Prostate gland (tissue), 2 donors: Measurements from ENCODE around the gene FARP1. TPM values are rescaled to one million over a fixed set of nuclear protein-coding genes. Genes with fewer than 3 reads are reported as not detected.

Source experiments
- DNase-seq: peaks from one replicate; pipeline ENCODE4 v3.0.0-alpha.2; 2019; ENCODE audit warnings: low spot score
- H3K27ac ChIP-seq, 2 donors: fragments of 200-600 bp; sonication (generic); 2 replicates each; pipeline ENCODE4 v1.5.1; 2017 to 2019
- H3K27me3 ChIP-seq: fragments of 200-600 bp; sonication (generic); replicated peaks from 2 replicates; pipeline ENCODE4 v1.5.1; 2019; ENCODE audit not compliant: insufficient read depth
- H3K36me3 ChIP-seq, 2 donors: fragments of 200-600 bp; sonication (generic); 1 replicate in 1 of 2; 2 replicates in 1 of 2; pipeline versions ENCODE4 v1.5.1 to v1.8.1; 2017 to 2019
- H3K4me1 ChIP-seq: fragments of 200-600 bp; sonication (generic); replicated peaks from 2 replicates; pipeline ENCODE4 v1.5.1; 2019
- H3K4me3 ChIP-seq, 2 donors: fragments of 200-600 bp; sonication (generic); 2 replicates each; pipeline ENCODE4 v1.5.1; 2017 to 2019
- H3K9me3 ChIP-seq: fragments of 200-600 bp; sonication (generic); 2 replicates; pipeline ENCODE4 v1.5.1; 2017
- POLR2A ChIP-seq: fragments of 450-650 bp; IDR thresholded peaks from one replicate; pipeline ENCODE4 v1.6.1; 2016; ENCODE audit warnings: antibody characterized with exemption, mild to moderate bottlenecking
- POLR2AphosphoS5 ChIP-seq: sonication (generic); formaldehyde crosslinking; IDR thresholded peaks from one replicate; pipeline ENCODE4 v1.6.1; 2017; ENCODE audit warnings: antibody characterized with exemption
- WGBS: methylation state at CpG from one replicate; pipeline ENCODE4 v1.1.5; 2018; 5-methylcytosine and 5-hydroxymethylcytosine counted together
- intact Hi-C: fragments of 100-400 bp; cut with DNase I; formaldehyde crosslinking; loops from one replicate; pipeline ENCODE4 v1.14.2; 2022
- total RNA-seq, 2 donors: library from RNA; depleted of rRNA; stranded (reverse); fragments of >200 nt; gene quantifications; one replicate each; pipeline ENCODE4 v1.1.0, GENCODE V29; 2016
- TF ChIP-seq, protein P1 (sequence below), 4 experiments: fragments of 200-600 bp in 2 of 4; fragments of 450-650 bp in 2 of 4; sonication (generic) in 2 of 4; IDR thresholded peaks; 1 replicate in 3 of 4; 2 replicates in 1 of 4; pipeline ENCODE4 v1.5.1; 2016 to 2019; ENCODE audit warnings: antibody characterized with exemption in 4 of 4, mild to moderate bottlenecking in 2 of 4, moderate library complexity in 2 of 4

Gene FARP1
- total RNA-seq, 2 donors from 2014 or later: 70.6 to 77.5 TPM

DNA sequence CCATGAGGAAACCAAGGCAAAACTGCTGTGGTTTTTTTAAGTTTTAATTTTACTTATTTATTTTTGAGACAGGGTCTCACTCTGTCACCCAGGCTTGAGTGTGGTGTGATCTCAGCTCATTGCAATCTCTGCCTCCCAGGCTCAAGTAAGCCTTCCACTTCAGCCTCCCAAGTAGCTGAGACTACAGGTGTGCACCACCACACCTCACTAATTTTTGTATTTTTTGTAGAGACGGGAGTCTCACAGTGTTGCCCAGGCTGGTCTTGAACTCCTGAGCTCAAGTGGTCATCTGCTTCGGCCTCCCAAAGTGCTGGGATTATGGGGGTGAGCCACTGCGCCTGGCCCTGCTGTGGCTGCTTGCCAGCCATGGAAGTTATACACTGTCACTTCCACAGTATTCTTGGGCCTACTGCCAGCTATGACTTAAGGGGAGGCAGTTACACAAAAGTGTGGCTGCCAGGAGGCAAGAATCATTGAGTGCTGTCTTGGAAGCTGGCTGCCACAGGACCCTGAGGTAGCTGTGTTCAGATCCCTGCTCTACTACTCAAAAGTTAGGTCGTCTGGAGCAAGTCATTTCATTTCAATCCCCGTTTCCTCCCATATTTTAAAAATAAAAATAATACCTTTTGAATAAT, 12.7 kb downstream of the FARP1 start:
- WGBS: 82% methylated on average over 5 of the region's 5 CpGs
- Histone ChIP-seq H3K27me3 (no peaks in the 10 kb centered on the region), H3K4me1 (no peaks in the 10 kb centered on the region), H3K9me3 (no peaks in the 10 kb centered on the region), H3K4me3 (no peak overlapping the region), H3K27ac (no peak overlapping the region), H3K36me3 (no peaks in the 10 kb centered on the region)
- TF ChIP-seq POLR2AphosphoS5 (no peak), POLR2A (no peak)
- TF ChIP-seq, protein P1, sequence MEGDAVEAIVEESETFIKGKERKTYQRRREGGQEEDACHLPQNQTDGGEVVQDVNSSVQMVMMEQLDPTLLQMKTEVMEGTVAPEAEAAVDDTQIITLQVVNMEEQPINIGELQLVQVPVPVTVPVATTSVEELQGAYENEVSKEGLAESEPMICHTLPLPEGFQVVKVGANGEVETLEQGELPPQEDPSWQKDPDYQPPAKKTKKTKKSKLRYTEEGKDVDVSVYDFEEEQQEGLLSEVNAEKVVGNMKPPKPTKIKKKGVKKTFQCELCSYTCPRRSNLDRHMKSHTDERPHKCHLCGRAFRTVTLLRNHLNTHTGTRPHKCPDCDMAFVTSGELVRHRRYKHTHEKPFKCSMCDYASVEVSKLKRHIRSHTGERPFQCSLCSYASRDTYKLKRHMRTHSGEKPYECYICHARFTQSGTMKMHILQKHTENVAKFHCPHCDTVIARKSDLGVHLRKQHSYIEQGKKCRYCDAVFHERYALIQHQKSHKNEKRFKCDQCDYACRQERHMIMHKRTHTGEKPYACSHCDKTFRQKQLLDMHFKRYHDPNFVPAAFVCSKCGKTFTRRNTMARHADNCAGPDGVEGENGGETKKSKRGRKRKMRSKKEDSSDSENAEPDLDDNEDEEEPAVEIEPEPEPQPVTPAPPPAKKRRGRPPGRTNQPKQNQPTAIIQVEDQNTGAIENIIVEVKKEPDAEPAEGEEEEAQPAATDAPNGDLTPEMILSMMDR (IDR thresholded peaks at IDR 0.05): no peak
- intact Hi-C loops: no loop called here
- no peak for DNase-seq

DNA sequence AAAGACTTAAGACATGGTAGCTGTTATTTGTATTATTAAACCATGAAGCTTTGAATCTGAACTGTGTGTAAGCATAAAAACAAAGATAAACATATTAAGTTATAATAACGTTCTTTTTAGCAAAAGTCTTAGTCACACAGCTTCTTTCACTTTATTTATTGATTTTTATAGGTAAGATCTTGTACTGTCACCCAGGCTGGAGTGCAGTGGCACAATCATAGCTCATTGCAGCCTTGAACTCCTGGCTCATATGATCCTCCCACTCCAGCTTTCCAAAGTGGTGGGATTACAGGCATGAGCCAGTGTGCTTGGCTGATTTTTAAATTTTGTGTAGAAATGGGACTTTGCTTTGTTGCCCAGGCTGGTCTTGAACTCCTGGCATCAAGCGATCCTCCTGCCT, 13.4 kb downstream of the FARP1 start:
- H3K9me3 ChIP-seq: no peaks in the 10 kb centered on the region
- no peak overlapping the region for H3K27ac ChIP-seq
- no peaks in the 10 kb centered on the region for H3K36me3 ChIP-seq
- H3K27me3 ChIP-seq: no peaks in the 10 kb centered on the region
- H3K4me1 ChIP-seq: no peaks in the 10 kb centered on the region
- 58% methylated on average over 2 of the region's 2 CpGs for WGBS
- DNase-seq: no peak
- H3K4me3 ChIP-seq: no peak overlapping the region
- intact Hi-C loops: no loop called here
- TF ChIP-seq, protein P1 (IDR thresholded peaks at IDR 0.05): no peak
- no peak for TF ChIP-seq POLR2A
- TF ChIP-seq POLR2AphosphoS5: no peak

GRCh38 chr13:98157188-98157587, 14.3 kb downstream of the FARP1 start:
- intact Hi-C loops: no loop called here
- 46% methylated on average over 7 of the region's 7 CpGs for WGBS
- TF ChIP-seq POLR2AphosphoS5 (no peak), POLR2A (no peak)
- TF ChIP-seq, protein P1 (IDR thresholded peaks at IDR 0.05): no peak

GRCh38 chr13:98157609-98158008, 14.7 kb downstream of the FARP1 start:
- Histone ChIP-seq H3K36me3 (no peaks in the 10 kb centered on the region), H3K27ac (no peak overlapping the region), H3K4me3 (no peak overlapping the region), H3K4me1 (no peaks in the 10 kb centered on the region), H3K9me3 (no peaks in the 10 kb centered on the region), H3K27me3 (no peaks in the 10 kb centered on the region)
- WGBS: 74% methylated on average over 1 of the region's 1 CpG
- no peak for DNase-seq
- TF ChIP-seq, protein P1 (IDR thresholded peaks at IDR 0.05): no peak
- TF ChIP-seq POLR2A (no peak), POLR2AphosphoS5 (no peak)
- intact Hi-C loops: no loop called here

More at GRCh38 chr13:98157188-98157587, 14.3 kb downstream of the FARP1 start:
- Histone ChIP-seq H3K9me3 (no peaks in the 10 kb centered on the region), H3K27me3 (no peaks in the 10 kb centered on the region), H3K27ac (no peak overlapping the region), H3K36me3 (no peaks in the 10 kb centered on the region), H3K4me3 (no peak overlapping the region), H3K4me1 (no peaks in the 10 kb centered on the region)
- no peak for DNase-seq

DNA sequence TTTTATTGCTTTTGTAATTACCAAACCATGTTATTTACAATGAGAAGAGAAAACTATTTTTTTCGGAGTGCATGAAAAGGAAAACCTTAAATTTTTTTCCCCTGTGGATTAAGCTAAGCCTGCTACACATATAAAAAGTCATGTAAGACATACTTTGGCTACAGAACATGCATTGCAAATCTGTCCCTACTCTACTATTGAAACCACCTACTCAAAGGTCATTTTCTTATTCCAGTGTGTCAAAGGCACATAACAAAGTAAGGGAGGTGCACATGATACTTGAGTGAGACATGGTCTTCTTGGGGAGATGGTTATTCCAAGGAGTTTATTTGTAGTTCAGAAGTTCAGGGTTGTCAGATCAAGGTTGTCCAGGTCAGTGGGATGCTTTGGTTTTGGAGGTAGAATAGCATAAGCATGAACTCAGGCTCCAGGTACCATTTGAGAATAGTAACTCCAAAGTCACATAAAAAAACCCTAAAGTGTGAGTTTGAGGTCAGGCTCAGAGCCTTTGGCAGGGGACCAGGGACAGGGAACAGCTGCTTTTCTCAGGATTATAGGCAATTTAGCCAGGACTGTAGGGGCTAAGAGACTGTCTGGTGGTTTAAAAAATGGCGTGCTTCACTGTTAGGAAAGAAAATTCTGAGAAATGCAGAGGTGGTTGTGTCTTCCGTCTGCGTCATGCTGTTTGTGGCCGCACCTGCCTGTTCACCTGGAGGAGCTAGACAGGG, 15.4 kb downstream of the FARP1 start:
- DNase-seq: no peak
- H3K4me1 ChIP-seq: no peaks in the 10 kb centered on the region
- TF ChIP-seq POLR2AphosphoS5: no peak
- TF ChIP-seq POLR2A: no peak
- TF ChIP-seq, protein P1 (IDR thresholded peaks at IDR 0.05): no peak
- no peak overlapping the region for H3K4me3 ChIP-seq
- H3K36me3 ChIP-seq: no peaks in the 10 kb centered on the region
- no peak overlapping the region for H3K27ac ChIP-seq
- intact Hi-C loops: no loop called here
- 73% methylated on average over 5 of the region's 5 CpGs for WGBS
- no peaks in the 10 kb centered on the region for H3K27me3 ChIP-seq
- H3K9me3 ChIP-seq: no peaks in the 10 kb centered on the region
